GM19238 (cell line): ENCODE data around the gene BEND6.

Experiments
- DNase-seq: peaks from one replicate; pipeline ENCODE4 v3.0.0; 2011; ENCODE audit warnings: low spot score; ENCODE audit not compliant: insufficient read length

The BEND6 gene

GRCh38 chr6:56940977-56941376 lies 13.9 kb upstream of the BEND6 start:
- DNase-seq = no peak

GRCh38 chr6:56944661-56945060 lies 10.2 kb upstream of the BEND6 start:
- no peak for DNase-seq

GRCh38 chr6:56946368-56946767 lies 8.5 kb upstream of the BEND6 start:
- DNase-seq = no peak

- no peak for DNase-seq
Measured at GRCh38 chr6:56947924-56948323, 7.0 kb upstream of the BEND6 start.

- no peak for DNase-seq
Measured at GRCh38 chr6:56949265-56949664, 5.6 kb upstream of the BEND6 start.

GRCh38 chr6:56949925-56950495 lies 4.9 kb upstream of the BEND6 start:
- no peak for DNase-seq

GRCh38 chr6:56951049-56951831 lies 3.7 kb upstream of the BEND6 start:
- no peak for DNase-seq

- DNase-seq = no peak
Measured at GRCh38 chr6:56953597-56954402, 1.1 kb upstream of the BEND6 start.

GRCh38 chr6:56955171-56956155 lies 556 bp downstream of the BEND6 start:
- DNase-seq = peak; percentile 65

GRCh38 chr6:56956491-56956890 lies 1.6 kb downstream of the BEND6 start:
- DNase-seq = no peak

- no peak for DNase-seq
Measured at GRCh38 chr6:56957856-56958255, 2.9 kb downstream of the BEND6 start.

- no peak for DNase-seq
Measured at GRCh38 chr6:56958481-56958880, 3.6 kb downstream of the BEND6 start.

GRCh38 chr6:56959094-56959493 lies 4.2 kb downstream of the BEND6 start:
- DNase-seq = no peak

- no peak for DNase-seq
Measured at GRCh38 chr6:56959938-56960337, 5.0 kb downstream of the BEND6 start.

GRCh38 chr6:56961151-56961550 lies 6.2 kb downstream of the BEND6 start:
- DNase-seq = no peak

GRCh38 chr6:56962441-56962840 lies 7.5 kb downstream of the BEND6 start:
- no peak for DNase-seq

GRCh38 chr6:56963043-56963442 lies 8.1 kb downstream of the BEND6 start:
- DNase-seq = no peak

- no peak for DNase-seq
Measured at GRCh38 chr6:56963793-56964192, 8.9 kb downstream of the BEND6 start.

GRCh38 chr6:56965126-56965525 lies 10.2 kb downstream of the BEND6 start:
- no peak for DNase-seq

- no peak for DNase-seq
Measured at GRCh38 chr6:56970849-56971248, 15.9 kb downstream of the BEND6 start.

GRCh38 chr6:56977192-56977591 lies 22.3 kb downstream of the BEND6 start:
- no peak for DNase-seq
